HG03565 (cell line): ENCODE measurements around the gene PTGFR.

ENCODE experiments used
- ATAC-seq: cut with Tn5 transposase; IDR thresholded peaks from one replicate; pipeline ENCODE4 v1.9.1; 2021; ENCODE audit warnings: mild to moderate bottlenecking, moderate library complexity; ENCODE audit not compliant: unreplicated experiment

The PTGFR gene, protein sequence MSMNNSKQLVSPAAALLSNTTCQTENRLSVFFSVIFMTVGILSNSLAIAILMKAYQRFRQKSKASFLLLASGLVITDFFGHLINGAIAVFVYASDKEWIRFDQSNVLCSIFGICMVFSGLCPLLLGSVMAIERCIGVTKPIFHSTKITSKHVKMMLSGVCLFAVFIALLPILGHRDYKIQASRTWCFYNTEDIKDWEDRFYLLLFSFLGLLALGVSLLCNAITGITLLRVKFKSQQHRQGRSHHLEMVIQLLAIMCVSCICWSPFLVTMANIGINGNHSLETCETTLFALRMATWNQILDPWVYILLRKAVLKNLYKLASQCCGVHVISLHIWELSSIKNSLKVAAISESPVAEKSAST

DNA sequence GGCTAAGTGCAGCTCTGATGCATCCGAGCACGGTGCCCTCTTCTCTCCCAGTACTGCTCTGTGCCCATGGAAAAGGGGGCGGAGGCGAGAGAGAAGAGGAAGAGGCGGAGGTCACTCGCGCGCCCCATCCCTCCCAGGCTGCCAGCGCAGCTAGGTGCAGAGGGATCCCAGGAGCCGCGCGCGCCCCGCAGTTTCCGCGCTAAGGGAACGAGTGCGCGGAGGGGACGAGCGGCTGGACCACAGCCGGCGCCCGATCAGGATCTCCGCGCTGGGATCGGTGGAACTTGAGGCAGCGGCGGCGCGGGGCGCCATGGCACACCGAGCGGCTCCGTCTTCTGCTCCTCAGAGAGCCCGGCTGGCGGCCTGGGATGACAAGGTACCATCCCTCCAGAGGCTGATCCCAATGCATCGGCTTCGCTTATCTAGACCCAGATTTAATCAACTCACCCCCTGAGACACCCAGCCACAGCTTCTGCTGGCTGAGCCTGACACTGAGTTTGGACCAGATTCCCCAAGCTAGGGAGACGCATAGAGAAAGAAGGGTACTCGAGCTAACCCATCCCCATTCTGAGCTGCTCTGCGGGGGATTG is at the start of gene PTGFR:
TSS of gene PTGFR (plus strand) at position 114 of the 590 bp plus-strand sequence. CDS start 1,770 bp downstream, outside the sequence.
- no peak for ATAC-seq

DNA sequence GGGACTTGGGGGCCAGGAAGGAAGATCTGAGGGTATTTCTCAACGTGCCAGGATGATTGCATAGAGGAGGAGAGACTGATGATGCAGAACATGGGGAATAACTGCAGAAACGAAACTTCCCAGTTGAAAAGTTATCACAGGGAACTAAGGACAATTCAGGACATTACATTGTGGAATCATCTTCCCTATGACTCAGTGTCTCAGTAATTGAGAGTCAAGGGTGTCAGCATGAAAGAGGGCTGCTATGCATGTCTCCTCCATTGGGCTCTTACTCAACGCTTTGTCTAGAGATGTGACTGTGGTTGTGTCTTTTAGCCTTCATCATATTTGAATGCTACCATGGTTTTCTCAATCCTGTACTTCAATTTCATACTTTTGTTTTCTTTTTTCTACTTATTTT is 48.9 kb upstream of the PTGFR start:
- ATAC-seq, result no peak

DNA sequence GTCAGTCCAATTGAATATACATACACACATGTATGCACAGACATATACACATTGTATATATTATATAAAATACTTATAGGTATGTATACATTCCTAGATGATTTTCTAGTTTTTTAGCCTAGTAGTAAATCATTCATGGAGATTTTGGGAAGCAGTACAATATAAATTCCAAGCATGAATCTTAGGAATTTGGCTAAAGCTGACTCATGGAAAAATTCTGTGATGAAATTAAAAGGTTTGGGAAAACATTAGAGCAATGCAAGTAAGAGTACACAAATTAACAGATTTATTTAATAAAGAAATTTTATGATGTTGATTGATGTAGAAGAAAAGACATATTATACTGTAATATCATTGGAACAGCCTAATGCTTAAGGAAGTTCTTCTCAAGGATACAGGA is 43.7 kb upstream of the PTGFR start:
- ATAC-seq, result no peak

- ATAC-seq, result no peak
Measured at GRCh38 chr1:78464449-78464891, 26.3 kb upstream of the PTGFR start.

- no peak for ATAC-seq
Measured at GRCh38 chr1:78465143-78465542, 25.6 kb upstream of the PTGFR start.

GRCh38 chr1:78468521-78468920 is 22.3 kb upstream of the PTGFR start:
- ATAC-seq, result no peak

DNA sequence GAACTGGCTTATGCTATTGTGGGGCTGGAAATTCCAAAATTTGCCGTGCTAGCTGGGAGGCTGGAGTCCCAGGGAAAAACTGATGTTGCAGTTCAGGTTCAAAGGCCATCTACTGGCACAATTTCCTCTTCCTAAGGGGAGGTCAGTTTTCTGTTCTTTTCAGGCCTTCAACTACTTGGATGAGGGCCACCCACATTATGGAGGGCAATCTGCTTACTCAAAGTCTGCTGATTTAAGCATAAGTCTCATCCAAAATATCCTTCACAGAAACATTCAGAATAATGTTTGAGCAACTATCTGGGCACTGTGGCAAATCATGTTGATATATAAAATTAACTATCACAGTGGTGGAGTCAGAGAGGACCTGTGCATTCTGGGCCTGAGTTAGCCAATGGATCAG is 21.2 kb upstream of the PTGFR start:
- ATAC-seq, result no peak

DNA sequence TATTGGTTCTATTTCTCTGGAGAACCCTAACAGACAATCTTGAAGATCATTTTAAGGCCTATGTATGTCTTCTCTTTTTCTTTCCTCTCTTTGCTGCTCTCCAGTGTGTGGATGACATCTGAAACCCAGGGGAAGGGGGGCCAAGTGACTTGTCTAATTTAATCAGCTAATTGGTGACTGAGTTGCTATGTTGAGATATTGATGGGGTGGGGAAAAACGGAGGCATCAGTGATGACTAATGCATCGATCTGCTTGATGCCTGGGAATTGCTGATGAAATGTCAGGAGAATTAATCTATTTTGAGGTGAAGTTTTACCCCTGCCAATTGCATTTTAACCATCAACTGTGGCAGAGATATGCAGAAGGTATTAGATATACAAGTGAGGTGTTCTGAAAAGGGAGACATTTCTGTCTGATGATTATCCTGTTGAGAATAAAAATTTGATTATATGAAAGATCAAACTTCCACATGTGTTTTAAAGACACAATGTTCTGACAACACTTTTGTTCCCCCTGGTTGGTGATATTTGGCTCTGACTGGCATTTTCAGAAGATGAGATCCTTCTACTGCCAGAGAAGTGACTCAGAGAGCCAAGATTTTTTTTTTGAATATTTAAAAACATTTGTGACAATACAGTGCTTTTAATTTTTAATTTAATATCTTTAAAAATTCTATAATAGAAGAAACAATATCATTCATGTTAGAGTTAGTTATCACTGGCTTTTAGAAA is 18.7 kb upstream of the PTGFR start:
- no peak for ATAC-seq

- ATAC-seq, result no peak
Measured at GRCh38 chr1:78472851-78473496, 17.8 kb upstream of the PTGFR start.

DNA sequence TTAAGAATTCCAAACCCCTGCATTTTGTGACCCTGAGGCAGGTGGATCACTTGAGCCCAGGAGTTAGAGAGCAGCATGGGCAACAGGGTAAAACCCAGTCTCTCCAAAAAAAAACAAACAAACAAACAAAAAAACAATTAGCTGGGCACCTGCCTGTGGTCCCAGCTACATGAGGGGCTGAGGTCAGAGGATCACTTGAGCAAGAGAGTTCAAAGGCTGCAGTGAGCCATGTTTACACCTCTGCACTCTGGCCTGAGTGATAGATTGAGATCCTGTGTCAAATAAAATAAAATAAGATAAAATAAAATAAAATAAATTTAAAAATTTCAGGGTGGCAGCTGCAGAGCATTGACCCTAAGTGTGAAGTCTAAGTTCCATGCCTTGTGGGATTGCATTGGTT is 16.7 kb upstream of the PTGFR start:
- ATAC-seq, result no peak

DNA sequence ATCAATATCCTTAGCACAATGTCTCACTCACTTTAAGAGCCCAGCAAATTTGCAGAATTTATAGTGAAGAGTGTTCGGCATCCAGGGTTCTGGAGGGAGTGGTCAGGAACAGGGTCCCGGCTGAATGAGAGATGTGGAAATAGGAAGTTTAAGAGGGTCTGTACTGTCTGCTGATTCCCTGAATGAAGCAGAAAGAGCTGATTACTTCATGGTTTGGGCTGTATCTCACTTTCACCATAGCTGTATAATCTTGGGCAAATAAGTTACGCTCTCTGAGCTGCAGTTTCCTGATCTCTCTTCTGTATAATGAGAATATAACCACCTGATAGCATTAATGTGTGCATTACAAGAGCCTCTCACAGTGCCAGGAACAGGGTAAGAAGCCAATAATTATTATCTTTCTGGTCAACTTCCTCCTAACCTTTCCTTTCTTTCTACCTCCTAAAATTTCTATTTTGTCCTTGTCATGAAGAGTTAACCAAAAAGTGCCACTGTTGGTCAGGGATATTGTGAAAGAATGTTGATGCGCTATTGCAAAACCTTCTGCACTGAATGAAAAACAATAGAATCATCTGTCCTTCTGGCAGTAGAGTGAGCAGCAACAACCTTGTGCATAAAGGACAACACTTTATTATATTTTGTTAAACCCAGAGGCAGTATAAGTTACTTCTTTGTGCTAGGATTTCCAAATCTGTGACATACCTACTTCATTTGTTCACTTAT is 14.7 kb upstream of the PTGFR start:
- no peak for ATAC-seq

DNA sequence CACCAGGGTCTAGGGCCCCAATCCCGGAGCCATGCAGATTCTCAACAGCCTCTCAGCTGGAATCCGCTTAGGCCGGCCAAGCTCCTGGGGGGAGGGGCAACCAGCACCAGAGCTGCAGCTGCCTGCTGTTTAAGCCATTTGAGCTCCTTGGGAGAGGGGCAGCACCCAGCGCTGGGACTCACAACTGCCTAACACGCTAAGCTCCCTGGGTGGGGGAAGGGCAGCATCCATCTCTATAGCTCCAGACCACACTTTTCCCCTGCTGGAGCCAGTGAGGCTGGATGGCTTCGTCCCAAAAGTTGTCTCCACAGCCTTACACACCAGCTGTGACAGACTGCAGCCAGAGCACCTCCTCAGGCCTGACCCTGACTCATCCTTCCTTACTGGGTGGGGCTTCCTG is 6.9 kb upstream of the PTGFR start:
- ATAC-seq, result no peak

- ATAC-seq, result no peak
Measured at GRCh38 chr1:78491451-78492071, 787 bp downstream of the PTGFR start.

DNA sequence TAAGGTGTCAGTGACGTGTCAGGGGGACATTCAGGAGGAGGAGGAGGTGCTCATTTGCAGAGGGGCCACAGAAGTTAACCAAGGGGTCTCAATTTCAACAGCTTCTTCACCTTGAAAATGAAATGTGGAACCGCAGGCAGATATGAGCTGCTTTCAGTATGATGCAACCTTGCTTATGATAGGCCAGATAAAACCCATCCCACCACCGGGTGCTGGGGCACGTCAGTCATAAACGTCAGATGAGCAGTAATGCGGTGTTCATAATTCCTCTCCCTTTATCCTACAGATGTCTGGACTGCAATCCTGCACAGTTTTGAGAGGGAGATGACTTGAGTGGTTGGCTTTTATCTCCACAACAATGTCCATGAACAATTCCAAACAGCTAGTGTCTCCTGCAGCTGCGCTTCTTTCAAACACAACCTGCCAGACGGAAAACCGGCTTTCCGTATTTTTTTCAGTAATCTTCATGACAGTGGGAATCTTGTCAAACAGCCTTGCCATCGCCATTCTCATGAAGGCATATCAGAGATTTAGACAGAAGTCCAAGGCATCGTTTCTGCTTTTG is 1.7 kb downstream of the PTGFR start:
- ATAC-seq, result no peak

GRCh38 chr1:78493451-78493850 is 2.7 kb downstream of the PTGFR start:
- no peak for ATAC-seq

DNA sequence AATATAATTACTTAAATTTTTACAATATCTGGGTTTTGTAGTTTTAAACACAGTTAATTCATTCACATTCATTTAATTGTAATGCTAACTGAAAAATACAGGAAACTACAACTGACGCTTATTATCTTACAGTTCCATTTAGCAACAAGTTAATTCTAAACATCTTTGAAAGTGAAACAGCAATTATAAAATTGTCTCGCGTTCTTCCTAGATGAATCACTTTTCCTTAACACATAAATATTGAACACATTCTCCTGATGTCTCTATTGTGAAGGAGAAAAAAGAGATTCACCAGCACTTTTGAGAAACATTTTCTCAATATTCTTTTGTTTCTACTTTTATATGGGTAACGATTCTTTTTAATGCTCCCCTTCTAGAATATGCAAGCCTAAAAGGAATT is 6.4 kb downstream of the PTGFR start:
- no peak for ATAC-seq

- no peak for ATAC-seq
Measured at GRCh38 chr1:78500529-78500928, 9.8 kb downstream of the PTGFR start.

GRCh38 chr1:78501203-78501602 is 10.4 kb downstream of the PTGFR start:
- ATAC-seq, result no peak

DNA sequence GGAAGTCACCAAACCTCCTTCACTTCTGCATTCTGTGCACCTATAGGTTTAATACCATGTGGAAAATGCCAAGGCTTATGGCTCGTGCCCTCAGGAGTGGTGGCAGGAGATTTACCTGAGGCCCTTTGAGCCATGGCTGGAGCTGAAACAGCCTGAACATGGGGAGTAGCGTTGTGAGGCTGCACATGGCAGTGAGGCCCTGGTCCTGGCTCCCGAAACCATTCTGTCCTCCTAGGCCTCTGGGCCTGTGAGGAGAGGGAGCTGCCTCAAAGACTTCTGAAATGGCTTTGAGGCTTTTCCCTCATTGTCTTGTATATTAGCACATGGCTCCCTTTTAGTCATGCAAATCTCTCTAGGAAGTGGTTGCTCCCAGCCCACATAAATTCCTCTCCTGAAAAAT is 20.6 kb downstream of the PTGFR start:
- no peak for ATAC-seq

GRCh38 chr1:78516716-78517115 is 25.9 kb downstream of the PTGFR start:
- no peak for ATAC-seq
